Stimulated activated CD4-positive, alpha-beta T cell treated with anti-CD3 and anti-CD28 coated beads, TNF-alpha, amount 100 ng/mL, for 4 hours (primary cell): ENCODE results near the gene SGF29.
A peak's percentile ranks its signal among the peaks of the same experiment; 100 is the strongest.
"Not testable (repeated sequence)": the region's sequence is repeated elsewhere in the genome, so short reads cannot be mapped to it uniquely, and the experiment has no call there.

Experiments
- DNase-seq, 3 experiments: peaks; one replicate each; pipeline ENCODE4 v3.0.0-alpha.2; 2020; ENCODE audit warnings: low read depth in 3 of 3

The SGF29 gene

DNA sequence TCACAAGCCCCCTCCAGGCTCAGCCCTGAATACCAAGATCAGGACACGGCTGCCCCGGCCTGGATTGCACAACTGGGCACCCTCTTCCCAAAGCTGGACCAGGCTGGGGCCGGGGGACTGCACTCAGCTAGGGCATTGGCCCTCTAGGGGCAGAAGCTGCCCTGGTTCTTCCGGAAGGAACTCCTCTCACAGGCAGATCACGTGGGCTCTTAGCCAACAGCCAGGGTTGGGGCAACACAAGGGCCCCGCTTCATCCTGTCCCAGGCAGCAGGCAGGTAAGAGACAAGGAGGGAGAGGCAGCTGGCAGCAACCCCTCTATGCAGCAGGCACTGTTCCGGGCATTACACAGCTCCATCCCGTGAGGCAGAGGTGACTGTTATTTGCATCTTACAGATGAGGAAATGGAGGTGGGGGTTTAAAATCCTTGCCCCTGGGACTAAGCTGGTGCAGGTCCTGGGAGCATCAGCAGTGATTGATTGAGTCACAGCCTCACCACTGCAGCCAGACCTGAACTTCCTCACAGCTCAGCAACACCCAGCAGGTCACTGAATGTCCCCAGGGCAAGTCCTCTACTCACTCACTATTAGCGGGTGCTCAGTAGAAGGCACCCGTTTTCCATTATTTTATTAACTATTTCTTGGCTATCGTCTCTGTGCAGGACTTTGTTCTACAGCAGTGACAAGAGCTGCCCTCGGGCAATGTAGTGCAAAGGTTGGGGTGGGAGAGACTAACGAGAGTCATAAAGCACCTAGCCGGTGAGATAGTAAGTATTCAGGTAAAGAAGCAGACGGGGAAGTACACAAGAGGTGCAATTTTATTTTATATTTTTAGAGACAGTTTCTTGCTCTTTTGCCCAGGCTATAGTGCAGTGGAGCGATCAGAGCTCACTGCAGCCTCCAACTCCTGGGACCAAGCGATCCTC, 58.9 kb downstream of the SGF29 start:
- DNase-seq = not testable (repeated sequence)

DNA sequence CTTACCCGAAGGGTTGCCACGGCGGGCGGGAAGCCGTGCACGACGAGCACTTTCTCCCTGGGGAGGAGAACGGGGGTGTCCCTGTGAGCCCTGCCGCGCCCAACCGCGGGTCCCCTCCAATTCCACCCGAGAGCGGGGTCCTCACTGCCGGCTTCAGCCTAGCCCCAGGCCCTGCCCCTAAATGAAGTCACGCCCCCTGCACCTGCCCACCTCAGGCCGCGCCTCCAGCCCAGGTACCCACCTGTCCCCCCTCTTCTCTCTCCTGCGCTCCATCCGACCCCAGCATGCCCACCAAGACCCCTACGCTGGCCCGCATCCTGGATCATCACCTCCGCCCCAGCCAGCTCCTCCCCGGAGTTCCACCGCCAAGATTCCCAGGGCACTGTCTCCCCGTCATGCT, 60.2 kb downstream of the SGF29 start:
- DNase-seq = not testable (repeated sequence)

DNA sequence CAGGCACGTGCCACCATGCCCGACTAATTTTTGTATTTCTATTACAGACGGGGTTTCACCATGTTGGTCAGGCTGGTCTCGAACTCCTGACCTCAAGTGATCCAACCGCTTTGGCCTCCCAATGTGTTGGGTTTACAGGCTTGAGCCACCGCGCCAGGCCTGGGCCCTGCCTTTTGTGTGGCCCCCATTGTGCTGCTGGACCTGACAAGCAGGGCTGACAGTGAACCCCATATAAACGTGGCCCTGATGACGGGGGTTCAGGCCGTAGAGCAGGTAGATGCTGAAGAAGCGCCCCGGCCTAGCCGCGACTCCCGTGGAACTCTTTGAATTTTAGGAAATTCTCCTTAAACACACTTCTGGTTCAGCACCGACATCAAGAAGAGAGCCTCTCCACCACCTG, 60.8 kb downstream of the SGF29 start:
- not testable (repeated sequence) for DNase-seq

DNA sequence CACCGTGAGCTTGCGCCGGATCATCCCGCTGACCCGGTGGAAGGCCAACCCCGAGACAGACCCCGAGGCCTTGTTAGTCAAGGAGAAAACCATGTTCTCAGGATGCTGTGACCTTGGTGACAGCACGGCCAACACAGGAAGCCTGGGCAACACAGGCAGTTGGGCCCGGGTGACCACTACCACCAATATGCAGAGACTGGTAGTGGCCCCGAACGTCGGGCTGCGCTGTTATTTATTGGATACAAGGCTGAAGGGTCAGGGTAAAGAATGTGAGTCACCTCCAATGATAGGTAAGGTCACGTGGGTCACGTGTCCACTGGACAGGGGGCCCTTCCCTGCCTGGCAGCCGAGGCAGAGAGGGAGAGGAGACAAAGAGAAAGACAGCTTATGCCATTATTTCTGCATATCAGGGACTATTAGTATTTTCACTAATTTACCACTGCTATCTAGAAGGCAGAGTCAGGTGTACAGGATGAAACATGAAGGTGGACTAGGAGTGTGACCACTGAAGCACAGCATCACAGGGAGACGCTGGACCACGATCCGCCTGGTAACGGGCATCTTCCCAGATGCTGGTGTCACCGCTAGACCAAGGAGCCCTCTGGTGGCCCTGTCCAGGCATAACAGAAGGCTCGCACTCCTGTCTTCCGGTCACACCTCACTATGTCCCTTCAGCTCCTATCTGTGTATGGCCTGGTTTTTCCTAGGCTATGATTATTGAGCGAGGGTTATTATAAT, 61.9 kb downstream of the SGF29 start:
- not testable (repeated sequence) for DNase-seq

DNA sequence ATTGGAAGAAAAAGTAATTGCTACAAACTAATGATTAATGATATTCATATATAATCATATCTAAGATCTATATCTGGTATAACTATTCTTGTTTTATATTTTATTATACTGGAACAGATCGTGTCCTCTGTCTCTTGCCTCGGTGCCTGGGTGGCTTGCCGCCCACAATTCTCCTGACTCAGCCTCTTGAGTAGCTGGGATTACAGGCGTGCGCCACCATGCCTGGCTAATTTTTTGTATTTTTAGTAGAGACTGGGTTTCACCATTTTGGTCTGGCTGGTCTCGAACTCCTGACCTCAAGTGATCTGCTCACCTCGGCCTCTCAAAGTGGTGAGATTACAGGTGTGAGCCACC, 62.5 kb downstream of the SGF29 start:
- DNase-seq = not testable (repeated sequence)

DNA sequence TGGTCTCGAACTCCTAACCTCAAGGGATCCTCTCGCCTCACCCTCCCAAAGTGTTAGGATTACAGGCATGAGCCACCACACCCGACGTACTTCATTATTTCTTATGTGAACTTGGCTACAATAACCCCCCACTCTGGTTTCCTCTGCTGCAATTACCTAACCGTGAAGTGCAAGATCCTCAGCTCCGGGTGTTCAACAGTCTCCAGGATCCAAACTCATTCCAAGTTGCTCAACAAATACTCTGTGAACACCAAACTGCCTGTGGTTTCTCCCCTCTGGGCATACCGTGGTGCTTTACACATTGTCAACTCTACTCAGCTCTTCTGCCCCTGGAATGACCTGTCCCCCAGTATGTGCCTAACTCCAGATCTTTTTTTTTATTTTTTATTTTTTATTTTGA, 62.9 kb downstream of the SGF29 start:
- no peak for DNase-seq

DNA sequence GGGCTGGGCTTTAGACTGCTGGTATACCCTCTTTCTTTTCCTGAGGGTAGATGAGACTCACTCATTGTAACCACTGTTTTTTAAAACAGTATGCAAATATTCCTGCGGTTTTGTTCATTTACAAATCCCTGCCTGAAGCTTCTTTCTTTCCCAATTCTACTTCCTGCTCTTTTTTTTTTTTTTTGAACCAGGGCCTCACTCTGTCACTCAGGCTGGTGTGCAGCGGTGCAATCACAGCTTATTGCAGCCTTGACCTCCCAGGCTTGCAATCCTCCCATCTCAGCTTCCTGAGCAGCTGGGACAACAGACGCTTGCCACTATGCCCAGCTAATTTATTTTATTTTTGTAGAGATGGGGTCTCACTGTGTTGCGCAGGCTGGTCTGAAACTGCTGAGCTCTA, 64.2 kb downstream of the SGF29 start:
- no peak for DNase-seq

DNA sequence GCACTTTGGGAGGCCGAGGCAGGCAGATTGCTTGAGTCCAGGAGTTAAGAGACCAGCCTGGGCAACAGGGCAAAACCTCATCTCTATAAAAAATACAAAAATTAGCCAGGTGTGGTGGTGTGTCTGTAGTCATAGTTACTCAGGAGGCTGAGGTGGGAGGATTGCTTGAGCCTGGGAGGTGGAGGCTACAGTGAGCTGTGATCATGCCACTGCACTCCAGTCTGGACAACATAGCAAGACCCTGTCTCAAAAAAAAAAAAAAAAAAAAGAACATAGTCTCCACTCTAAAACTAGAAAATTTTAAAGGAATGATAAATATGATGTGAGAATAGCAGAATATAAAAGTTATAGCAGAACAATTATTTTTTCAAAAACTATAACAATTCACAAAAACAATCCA, 66.6 kb downstream of the SGF29 start:
- DNase-seq = not testable (repeated sequence)

DNA sequence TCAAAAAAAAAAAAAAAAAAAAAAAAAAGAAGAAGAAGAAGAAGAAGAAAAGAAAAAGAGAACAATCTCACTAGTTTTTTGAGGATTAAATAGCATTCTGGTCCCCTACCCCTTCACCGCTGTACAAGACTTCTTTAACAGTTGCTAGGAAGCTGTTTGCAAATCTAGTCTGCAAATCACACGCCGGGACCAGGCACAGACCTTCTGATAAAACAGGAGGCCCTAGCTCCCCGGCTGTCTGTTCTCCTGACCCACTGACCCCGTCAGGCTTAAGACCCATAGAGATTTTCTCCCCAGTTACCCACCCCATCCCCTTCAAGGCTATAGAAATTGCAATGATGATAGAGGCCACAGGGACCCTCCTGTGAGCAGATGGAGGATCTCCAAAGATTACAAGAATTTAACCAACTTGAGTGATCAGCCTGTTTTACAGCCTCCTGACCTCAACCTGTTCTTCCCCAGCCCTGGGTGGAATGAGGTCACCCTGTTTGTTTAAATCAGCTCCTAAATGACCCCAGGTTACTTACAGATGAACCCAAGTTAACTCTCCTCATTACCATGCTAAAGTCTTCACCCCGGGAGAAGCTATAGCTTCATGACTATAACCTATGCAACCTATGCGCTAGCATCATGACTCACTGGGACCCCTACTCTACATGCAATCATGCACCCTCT, 67.9 kb downstream of the SGF29 start:
- no peak for DNase-seq

DNA sequence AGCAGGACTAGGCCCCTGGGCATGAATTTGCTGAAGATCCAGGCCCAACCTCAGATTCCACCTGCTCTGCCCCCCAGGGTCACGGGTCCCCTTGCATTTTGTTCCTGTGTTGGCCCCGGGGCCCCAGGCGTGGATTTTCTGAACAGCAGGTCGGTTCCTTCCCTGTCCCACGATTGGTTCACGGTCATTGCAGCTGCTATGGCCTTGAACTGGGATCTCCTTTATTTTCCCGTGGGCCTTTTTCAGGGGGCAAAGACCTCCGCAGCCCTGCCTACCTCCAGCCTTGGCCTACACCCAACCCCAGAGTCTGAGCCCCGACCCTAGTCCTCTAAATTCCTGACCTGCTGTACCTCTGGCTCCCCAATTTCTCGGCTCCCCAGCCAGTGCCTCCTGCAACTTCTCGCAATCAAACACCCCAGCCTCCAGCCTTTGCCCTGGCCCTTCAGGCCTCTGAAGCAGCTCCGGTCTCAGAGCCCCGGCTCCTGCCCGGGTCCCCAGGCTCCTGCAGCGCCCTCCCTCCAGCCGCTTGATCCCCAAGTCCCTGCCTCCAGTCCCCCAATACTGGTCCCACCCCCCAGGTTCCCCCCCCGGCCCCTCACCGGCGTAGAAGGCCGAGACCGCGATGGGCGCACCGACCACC, 68.9 kb downstream of the SGF29 start:
- not testable (repeated sequence) for DNase-seq

DNA sequence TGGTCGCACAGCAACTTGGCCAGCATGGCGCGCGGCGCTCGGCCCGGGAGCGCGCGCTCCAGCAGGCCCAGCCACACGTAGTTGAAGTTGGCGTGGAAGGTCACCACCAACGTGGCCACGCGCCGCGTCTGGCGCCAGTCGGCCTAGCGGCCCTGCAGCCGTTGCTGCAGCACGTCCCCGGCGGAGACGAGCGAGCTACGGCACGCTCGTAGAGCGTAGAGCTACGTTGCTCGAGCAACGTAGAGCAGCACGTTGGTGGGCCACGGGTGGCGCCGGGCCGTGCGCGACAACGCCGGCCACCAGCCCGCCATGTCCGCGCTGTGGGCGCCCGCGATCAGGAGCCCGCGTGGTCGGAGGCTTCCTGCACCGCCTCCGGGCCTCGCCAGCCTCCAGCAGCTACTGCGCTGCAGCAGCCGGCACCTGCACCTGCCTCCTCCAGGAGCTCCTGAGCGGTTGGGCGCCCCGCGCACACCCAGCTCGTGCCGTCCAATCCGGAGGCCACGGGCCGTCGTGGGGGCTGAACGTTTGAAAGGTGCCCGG, 69.5 kb downstream of the SGF29 start:
- peak; percentile 32 to 60 (median 44) for DNase-seq

DNA sequence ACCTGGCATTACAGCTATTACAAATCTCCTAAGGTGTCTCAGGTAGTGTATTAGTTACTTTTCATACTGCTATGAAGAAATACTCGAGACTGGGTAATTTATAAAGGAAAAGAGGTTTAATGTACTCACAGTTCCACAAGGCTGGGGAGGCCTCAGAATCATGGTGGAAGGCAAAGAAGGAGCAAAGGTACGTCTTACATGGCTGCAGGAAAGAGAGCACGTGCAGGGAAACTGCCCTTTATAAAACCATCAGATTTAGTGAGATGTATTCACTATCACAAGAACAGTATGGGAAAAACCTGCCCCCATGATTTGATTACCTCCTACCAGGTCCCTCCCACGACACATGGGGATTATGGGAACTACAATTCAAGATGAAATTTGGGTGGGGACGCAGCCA, 77.2 kb downstream of the SGF29 start:
- DNase-seq = not testable (repeated sequence)

DNA sequence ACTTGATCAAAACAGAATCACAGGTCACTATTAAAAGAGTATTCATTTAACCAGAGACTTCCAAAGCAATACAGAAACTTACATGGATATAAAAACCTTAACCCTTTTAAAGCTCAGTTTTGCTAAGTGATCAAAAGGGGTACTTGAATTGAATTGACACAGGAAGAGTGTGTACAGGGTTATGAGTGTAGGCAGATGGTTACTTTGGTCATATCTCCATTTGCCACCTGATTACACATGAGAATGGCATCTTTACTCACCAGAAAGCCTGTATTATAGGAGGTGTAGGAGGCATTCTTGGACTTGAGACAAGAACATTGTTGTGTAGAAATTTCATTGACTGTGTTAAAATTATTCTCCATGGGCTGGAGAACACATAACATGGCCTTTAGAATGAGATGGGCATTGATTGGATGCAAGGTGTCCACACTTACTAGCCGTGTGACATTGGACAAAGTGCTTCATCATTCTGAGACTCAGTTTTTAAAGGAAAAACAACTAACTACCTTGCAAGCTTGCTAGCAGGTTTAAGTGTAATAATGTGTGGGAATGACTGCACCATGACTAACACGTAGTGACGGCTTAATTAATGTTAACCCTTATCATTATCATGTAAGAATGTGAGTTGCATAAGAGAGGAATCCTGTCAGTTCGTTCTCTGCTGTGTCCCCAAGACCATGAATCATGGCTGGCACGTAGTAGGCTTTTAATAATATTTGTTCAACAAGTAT, 82.5 kb downstream of the SGF29 start:
- not testable (repeated sequence) for DNase-seq

DNA sequence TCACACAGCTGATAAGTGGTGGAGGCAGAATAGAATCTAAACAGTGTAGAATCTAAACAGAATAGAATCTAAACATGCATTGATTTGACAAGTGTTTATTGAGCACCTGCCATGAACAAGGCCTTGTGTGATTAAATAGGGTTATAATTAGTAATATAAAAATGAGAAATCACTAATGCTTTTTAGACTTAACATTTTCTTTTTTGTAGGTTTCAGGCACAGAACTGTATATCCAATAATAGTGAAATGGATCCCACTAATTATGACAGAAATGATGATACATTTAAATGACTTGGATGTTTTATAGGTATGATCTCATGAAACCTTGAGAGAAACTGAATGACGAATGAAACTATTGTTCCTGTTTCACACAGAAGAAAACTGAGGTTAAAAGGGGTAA, 84.0 kb downstream of the SGF29 start, which contains the start of gene NPIPB8:
Gene NPIPB8 (plus strand): TSS at position 301 of the 400 bp plus-strand sequence. CDS start 296 bp downstream, outside the sequence.
- DNase-seq = not testable (repeated sequence)

DNA sequence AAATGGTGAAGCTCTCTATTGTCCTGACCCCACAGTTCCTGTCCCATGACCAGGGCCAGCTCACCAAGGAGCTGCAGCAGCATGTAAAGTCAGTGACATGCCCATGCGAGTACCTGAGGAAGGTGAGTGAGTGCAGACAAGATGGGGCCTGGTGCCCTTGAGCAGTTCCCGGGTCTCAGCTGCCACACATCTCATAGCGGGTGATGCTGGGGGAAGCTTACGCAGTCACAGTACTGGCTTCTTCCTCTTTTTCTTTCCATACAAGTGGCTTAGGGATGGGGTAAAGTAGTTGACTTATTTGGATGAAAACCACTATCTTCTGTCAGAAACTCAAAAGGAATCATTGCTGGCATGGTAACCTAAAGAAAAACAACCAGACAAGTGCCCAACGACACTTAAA, 84.6 kb downstream of the SGF29 start:
- DNase-seq = not testable (repeated sequence)

DNA sequence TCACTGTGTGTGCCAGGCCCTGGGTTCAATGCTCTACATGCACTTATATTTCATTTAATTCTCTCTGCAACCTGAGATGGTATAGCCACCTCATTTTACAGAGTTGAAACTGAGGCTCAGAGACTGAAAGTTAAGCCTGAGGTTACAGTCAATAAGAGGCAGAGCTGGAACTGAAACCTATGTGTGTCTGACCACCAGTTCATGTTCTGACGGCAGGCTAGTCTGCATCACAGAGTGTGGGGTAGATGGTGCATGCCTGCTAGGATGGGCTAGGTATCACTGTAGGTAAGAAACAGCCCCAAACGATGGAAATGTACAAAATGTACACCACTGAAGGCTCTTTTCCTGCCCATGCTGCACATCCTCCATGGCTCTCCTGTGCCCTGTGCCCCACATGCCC, 86.2 kb downstream of the SGF29 start:
- DNase-seq = not testable (repeated sequence)
